GM12878 (cell line): ENCODE results near the gene BTBD10. TPM values are rescaled to one million over a fixed set of nuclear protein-coding genes. Genes with fewer than 3 reads are reported as not detected.
A peak's percentile ranks its signal among the peaks of the same experiment; 100 is the strongest.

Source experiments
- ATAC-seq: fragments of 200-7000 bp; cut with Tn5 transposase; 3 replicates; pipeline ENCODE4 v1.9.1; 2020; ENCODE audit warnings: mild to moderate bottlenecking, moderate library complexity
- BruUV-seq: library from RNA; stranded (reverse); fragments of 400-500 nt; replicated peaks from 2 replicates; lab custom pipeline; 2021; lab: Mats Ljungman, UMichigan
- CTCF ChIA-PET: fragments of 300-600 bp; sonication (Branson Sonifier 250); formaldehyde crosslinking; extraction: SDS; loops from one replicate; lab custom pipeline; 2021; ENCODE audit warnings: inconsistent platforms; lab: Yijun Ruan, JAX
- POLR2A ChIA-PET: fragments of 350-600 bp; formaldehyde crosslinking; extraction: SDS; loops from one replicate; lab custom pipeline; 2021; ENCODE audit warnings: inconsistent platforms; lab: Charles Lee
- RAD21 ChIA-PET: fragments of 300-600 bp; sonication (Branson Sonifier 250); formaldehyde crosslinking; loops from one replicate; lab custom pipeline; 2023; ENCODE audit warnings: antibody characterized with exemption; ENCODE audit not compliant: unreplicated experiment; lab: Charles Lee
- SMC1A ChIA-PET: fragments of 300-600 bp; sonication (Branson Sonifier 250); formaldehyde crosslinking; loops from one replicate; lab custom pipeline; 2023; ENCODE audit not compliant: unreplicated experiment, uncharacterized antibody; lab: Charles Lee
- DNase-seq: peaks from one replicate; pipeline ENCODE4 v3.0.0-alpha.2; 2011; ENCODE audit warnings: low read depth, low spot score
- FAIRE-seq: peaks from 3 replicates; lab custom pipeline; 2011; peaks lifted over from hg19 to GRCh38; lab: Jason Lieb, UNC
- H2AFZ ChIP-seq: 2 replicates; pipeline ENCODE4 v1.6.0; 2011; ENCODE audit warnings: low read depth, low read length, control low read depth; ENCODE audit not compliant: control insufficient read depth
- H3K27ac ChIP-seq: 2 replicates; pipeline ENCODE4 v1.5.1; 2011; ENCODE audit warnings: control low read depth; ENCODE audit not compliant: control insufficient read depth, insufficient read depth
- H3K27me3 ChIP-seq, 2 experiments: replicated peaks in 1 of 2; 2 replicates each; pipeline versions ENCODE4 v1.6.0 to v1.6.1; 2011; ENCODE audit warnings: low read length in 1 of 2; ENCODE audit not compliant: control insufficient read depth in 2 of 2, insufficient read depth in 2 of 2
- H3K36me3 ChIP-seq, 2 experiments: 2 replicates each; pipeline ENCODE4 v1.5.1; 2011; ENCODE audit warnings: low read length in 1 of 2; ENCODE audit not compliant: control insufficient read depth in 2 of 2, insufficient read depth in 2 of 2
- H3K4me1 ChIP-seq: 2 replicates; pipeline ENCODE4 v1.6.1; 2011; ENCODE audit warnings: mild to moderate bottlenecking, low read length, moderate library complexity, mixed read lengths; ENCODE audit not compliant: control insufficient read depth, insufficient read depth
- H3K4me2 ChIP-seq: 2 replicates; pipeline ENCODE4 v1.6.0; 2011; ENCODE audit warnings: control low read depth; ENCODE audit not compliant: control insufficient read depth, insufficient read depth
- H3K4me3 ChIP-seq: fragments of 200-600 bp; sonication (generic); 2 replicates; pipeline ENCODE4 v1.5.1; 2016
- H3K79me2 ChIP-seq: 2 replicates; pipeline ENCODE4 v1.6.0; 2011; ENCODE audit warnings: low read length; ENCODE audit not compliant: control insufficient read depth, insufficient read depth
- H3K9ac ChIP-seq: 2 replicates; pipeline ENCODE4 v1.8.0; 2011; ENCODE audit warnings: low read length, control low read depth, mixed read lengths; ENCODE audit not compliant: control insufficient read depth, insufficient read depth
- H3K9me3 ChIP-seq: replicated peaks from 3 replicates; pipeline ENCODE4 v1.5.1; 2011; ENCODE audit warnings: mild to moderate bottlenecking, low read length; ENCODE audit not compliant: control insufficient read depth, insufficient read depth
- H4K20me1 ChIP-seq: 2 replicates; pipeline ENCODE4 v1.6.0; 2011; ENCODE audit not compliant: control insufficient read depth, insufficient read depth
- LARP7 ChIP-seq: fragments of 450-650 bp; IDR thresholded peaks from 2 replicates; pipeline ENCODE4 v1.6.1; 2017; ENCODE audit warnings: mild to moderate bottlenecking
- NR2C1 ChIP-seq: fragments of 450-650 bp; IDR thresholded peaks from 2 replicates; pipeline ENCODE4 v1.6.1; 2017; ENCODE audit warnings: antibody characterized with exemption, mild to moderate bottlenecking, moderate library complexity
- RAD21 ChIP-seq: IDR thresholded peaks from 2 replicates; pipeline ENCODE4 v1.6.1; 2011; ENCODE audit warnings: mild to moderate bottlenecking, low read depth, low read length, moderate library complexity; ENCODE audit not compliant: insufficient read depth
- SMAD1 ChIP-seq: fragments of 450-650 bp; IDR thresholded peaks from 2 replicates; pipeline ENCODE4 v1.6.1; 2018; ENCODE audit warnings: mild to moderate bottlenecking, low read depth; ENCODE audit not compliant: partially characterized antibody
- SMARCA5 ChIP-seq: fragments of 450-650 bp; IDR thresholded peaks from 2 replicates; pipeline ENCODE4 v1.6.1; 2017; ENCODE audit warnings: mild to moderate bottlenecking
- SREBF2 ChIP-seq: IDR thresholded peaks from 2 replicates; pipeline ENCODE4 v1.6.1; 2012; ENCODE audit warnings: mild to moderate bottlenecking, low read length
- WGBS: methylation state at CpG from one replicate; pipeline ENCODE4 v1.1.6; 2016; ENCODE audit warnings: low lambda C conversion rate; ENCODE audit not compliant: insufficient replicate concordance, insufficient coverage; ENCODE audit errors: missing lambda C conversion rate; 5-methylcytosine and 5-hydroxymethylcytosine counted together
- in situ Hi-C: fragments of 300-500 bp; cut with MboI; formaldehyde crosslinking; loops from 9 replicates; pipeline ENCODE4 v1.14.3; 2018; ENCODE audit warnings: mixed read lengths
- intact Hi-C: fragments of 100-400 bp; cut with micrococcal nuclease; formaldehyde crosslinking; loops from one replicate; pipeline ENCODE4 v1.14.2; 2022; ENCODE audit not compliant: unreplicated experiment
- polyA plus RNA-seq, 11 experiments: library from polyadenylated mRNA; depleted of rRNA in 4 of 11; unstranded in 6 of 11; stranded (reverse) in 5 of 11; fragments of >200 nt; fragmentation: Nextera tagmentation in 4 of 11; fragmentation: Illumina TruSeq in 1 of 11; extraction: Ambion mirVana in 4 of 11; extraction: Trizol in 1 of 11; gene quantifications; 1 replicate in 1 of 11; 2 replicates in 10 of 11; pipeline versions ENCODE4 v1.2.1 to v1.2.3, GENCODE V29; 2011 to 2016; ENCODE audit warnings: inconsistent platforms in 2 of 11, missing spikeins in 2 of 11, low read depth in 1 of 11
- total RNA-seq, 4 experiments: library from RNA; depleted of rRNA in 3 of 4; stranded (reverse); fragments of >200 nt in 3 of 4; fragmentation: Illumina TruSeq in 1 of 4; extraction: Trizol in 1 of 4; gene quantifications; 2 replicates each; pipeline versions ENCODE4 v1.2.1 to v1.2.3, GENCODE V29; 2013 to 2021
- TF ChIP-seq, protein P1 (sequence below): fragments of 450-650 bp; IDR thresholded peaks from 2 replicates; pipeline ENCODE4 v1.6.1; 2017; ENCODE audit warnings: low read depth, mild to moderate bottlenecking, moderate library complexity

The BTBD10 gene
- total and polyA plus RNA-seq, 10 of the 15 experiments (the other 5 are each of a cell fraction or from before 2014, with no cell fraction given): 20.8 to 38.8 (median 26.9) TPM

DNA sequence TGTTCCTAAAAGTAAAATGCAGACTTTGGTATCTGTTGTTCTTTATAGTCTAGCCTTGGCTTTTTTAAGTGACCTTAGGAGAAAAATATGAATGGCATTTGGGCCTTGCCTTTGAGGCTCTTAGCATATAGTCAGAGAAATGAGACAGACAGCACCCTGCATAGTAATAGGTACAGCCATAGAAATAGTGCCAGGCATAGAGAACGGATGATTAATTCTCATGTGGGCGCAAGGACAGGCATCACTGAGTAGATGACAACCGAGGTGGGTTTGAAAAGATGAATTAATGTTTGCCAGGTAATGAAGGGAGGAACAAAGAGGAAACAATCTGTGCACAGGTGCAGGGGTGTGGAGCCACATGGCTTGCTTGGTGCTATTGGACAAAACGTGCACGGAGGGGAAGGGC, 95.0 kb downstream of the BTBD10 start (continued):
- TF ChIP-seq, protein P1, sequence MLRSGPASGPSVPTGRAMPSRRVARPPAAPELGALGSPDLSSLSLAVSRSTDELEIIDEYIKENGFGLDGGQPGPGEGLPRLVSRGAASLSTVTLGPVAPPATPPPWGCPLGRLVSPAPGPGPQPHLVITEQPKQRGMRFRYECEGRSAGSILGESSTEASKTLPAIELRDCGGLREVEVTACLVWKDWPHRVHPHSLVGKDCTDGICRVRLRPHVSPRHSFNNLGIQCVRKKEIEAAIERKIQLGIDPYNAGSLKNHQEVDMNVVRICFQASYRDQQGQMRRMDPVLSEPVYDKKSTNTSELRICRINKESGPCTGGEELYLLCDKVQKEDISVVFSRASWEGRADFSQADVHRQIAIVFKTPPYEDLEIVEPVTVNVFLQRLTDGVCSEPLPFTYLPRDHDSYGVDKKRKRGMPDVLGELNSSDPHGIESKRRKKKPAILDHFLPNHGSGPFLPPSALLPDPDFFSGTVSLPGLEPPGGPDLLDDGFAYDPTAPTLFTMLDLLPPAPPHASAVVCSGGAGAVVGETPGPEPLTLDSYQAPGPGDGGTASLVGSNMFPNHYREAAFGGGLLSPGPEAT: no peak
- TF ChIP-seq SMAD1 (no peak), SMARCA5 (no peak), NR2C1 (no peak), SREBF2 (no peak)

GRCh38 chr11:13367115-13367514, 95.9 kb downstream of the BTBD10 start:
- in situ Hi-C loops: no loop called here
- CTCF ChIA-PET: interaction anchor here (1.3 kb wide), 1 partner anchor 117 kb away, joined by 3 read pairs; no protein-coding TSS in a partner anchor
- no peak overlapping the region for H3K9ac ChIP-seq

More at GRCh38 chr11:13367115-13367514, 95.9 kb downstream of the BTBD10 start:
- Histone ChIP-seq H3K27me3 (no peaks in the 10 kb centered on the region), H3K36me3 (peaks cover 16 to 29% of the 10 kb centered on the region in 2 experiments), H3K4me3 (no peak overlapping the region), H3K4me1 (no peaks in the 10 kb centered on the region), H3K79me2 (no peaks in the 10 kb centered on the region), H3K9me3 (no peaks in the 10 kb centered on the region), H4K20me1 (no peaks in the 10 kb centered on the region), H2AFZ (no peak overlapping the region), H3K27ac (no peak overlapping the region), H3K4me2 (no peak overlapping the region)
- WGBS: 49% methylated on average over 4 of the region's 4 CpGs
- BruUV-seq: no TSS peak
- TF ChIP-seq LARP7 (no peak), RAD21 (peak; percentile 26; the same call in 1 of the 2 replicates)
- FAIRE-seq (no peak), DNase-seq (no peak), ATAC-seq (no peak)
- ChIA-PET RAD21 (no interaction called here), SMC1A (interaction anchor here (0.8 to 1.5 kb wide), 3 partner anchors 13 to 97 kb away, joined by 3 to 7 read pairs (median 4); no protein-coding TSS in a partner anchor), POLR2A (no interaction called here)
- intact Hi-C loops: no loop called here
